ENCODE data around the gene AQP1.

DNA sequence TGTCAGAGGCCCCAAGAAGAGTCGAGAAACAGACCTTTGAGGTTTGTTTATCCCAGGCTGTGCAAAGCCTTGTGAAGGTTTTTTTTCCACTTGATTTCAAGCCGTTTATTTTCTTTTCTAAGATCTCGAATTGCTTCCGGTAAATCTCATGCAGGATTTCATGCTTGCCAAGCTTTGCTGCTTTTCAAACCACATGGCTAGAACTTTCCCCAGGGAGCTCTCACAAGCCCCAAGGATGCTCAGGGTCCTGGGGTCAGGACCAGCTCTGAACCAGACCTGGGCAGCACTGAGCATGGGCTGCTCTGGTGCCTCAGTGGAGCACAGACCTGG lies 48.0 kb upstream of the AQP1 start:
- TF ChIP-seq, protein P1, sequence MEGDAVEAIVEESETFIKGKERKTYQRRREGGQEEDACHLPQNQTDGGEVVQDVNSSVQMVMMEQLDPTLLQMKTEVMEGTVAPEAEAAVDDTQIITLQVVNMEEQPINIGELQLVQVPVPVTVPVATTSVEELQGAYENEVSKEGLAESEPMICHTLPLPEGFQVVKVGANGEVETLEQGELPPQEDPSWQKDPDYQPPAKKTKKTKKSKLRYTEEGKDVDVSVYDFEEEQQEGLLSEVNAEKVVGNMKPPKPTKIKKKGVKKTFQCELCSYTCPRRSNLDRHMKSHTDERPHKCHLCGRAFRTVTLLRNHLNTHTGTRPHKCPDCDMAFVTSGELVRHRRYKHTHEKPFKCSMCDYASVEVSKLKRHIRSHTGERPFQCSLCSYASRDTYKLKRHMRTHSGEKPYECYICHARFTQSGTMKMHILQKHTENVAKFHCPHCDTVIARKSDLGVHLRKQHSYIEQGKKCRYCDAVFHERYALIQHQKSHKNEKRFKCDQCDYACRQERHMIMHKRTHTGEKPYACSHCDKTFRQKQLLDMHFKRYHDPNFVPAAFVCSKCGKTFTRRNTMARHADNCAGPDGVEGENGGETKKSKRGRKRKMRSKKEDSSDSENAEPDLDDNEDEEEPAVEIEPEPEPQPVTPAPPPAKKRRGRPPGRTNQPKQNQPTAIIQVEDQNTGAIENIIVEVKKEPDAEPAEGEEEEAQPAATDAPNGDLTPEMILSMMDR (IDR thresholded peaks at IDR 0.05) = no peak
- no peak for TF ChIP-seq POLR2AphosphoS5 (IDR thresholded peaks at IDR 0.05)
- no peak for TF ChIP-seq EP300 (IDR thresholded peaks at IDR 0.05)

All from gastroesophageal sphincter (tissue), 3 donors.